ENCODE results near the gene CYP27A1. TPM values are rescaled to one million over a fixed set of nuclear protein-coding genes. Genes with fewer than 3 reads are reported as not detected.

CYP27A1 gene
- total and polyA plus RNA-seq, 9 donors = 22.0 to 59.5 (median 34.4) TPM

- H3K4me3 ChIP-seq = no peak overlapping the region
- H3K27ac ChIP-seq = no peak overlapping the region
- no peaks in the 10 kb centered on the region for H3K36me3 ChIP-seq
- H3K4me1 ChIP-seq (ENCODE audit: insufficient read depth) = no peaks in the 10 kb centered on the region
- 80 to 89% (median 88%) methylated on average over 10 of the region's 10 CpGs for WGBS, 3 donors
- no peak for TF ChIP-seq CTCF (IDR thresholded peaks at IDR 0.05)
- TF ChIP-seq POLR2A (IDR thresholded peaks at IDR 0.05) = no peak
- TF ChIP-seq EP300 (IDR thresholded peaks at IDR 0.05) = no peak
- intact Hi-C loops (cut with DNase I) = loop anchor here in 1 of 4 donors (10.0 kb wide), 1 partner anchor 92 kb away; no protein-coding TSS in a partner anchor
- no peaks in the 10 kb centered on the region for H3K27me3 ChIP-seq
- H3K9me3 ChIP-seq = no peaks in the 10 kb centered on the region
- DNase-seq = no peak
These were observed 44.8 kb downstream of the CYP27A1 start for GRCh38 chr2:218826791-218827190.

GRCh38 chr2:218827701-218828476 lies 45.9 kb downstream of the CYP27A1 start:
- TF ChIP-seq CTCF (IDR thresholded peaks at IDR 0.05) (no peak), POLR2A (IDR thresholded peaks at IDR 0.05) (no peak), EP300 (IDR thresholded peaks at IDR 0.05) (no peak)
- no peak for DNase-seq
- 63 to 73% (median 67%) methylated on average over 14 of the region's 14 CpGs for WGBS, 3 donors
- H3K4me1 ChIP-seq (ENCODE audit: insufficient read depth) = no peaks in the 10 kb centered on the region
- no peaks in the 10 kb centered on the region for H3K36me3 ChIP-seq
- H3K27ac ChIP-seq = no peak overlapping the region
- no peaks in the 10 kb centered on the region for H3K27me3 ChIP-seq
- intact Hi-C loops (cut with DNase I) = loop anchor here in 1 of 4 donors (10.0 kb wide), 1 partner anchor 93 kb away; no protein-coding TSS in a partner anchor
- no peaks in the 10 kb centered on the region for H3K9me3 ChIP-seq
- no peak overlapping the region for H3K4me3 ChIP-seq

- WGBS, 3 donors = 38 to 66% (median 65%) methylated on average over 4 of the region's 4 CpGs
- intact Hi-C loops (cut with DNase I) = loop anchor here in 1 of 4 donors (10.0 kb wide), 1 partner anchor 94 kb away; no protein-coding TSS in a partner anchor
- TF ChIP-seq CTCF (IDR thresholded peaks at IDR 0.05) = no peak
These were observed 46.5 kb downstream of the CYP27A1 start for GRCh38 chr2:218828477-218828778.

GRCh38 chr2:218829868-218830451 lies 48.0 kb downstream of the CYP27A1 start:
- Histone ChIP-seq H3K36me3 (no peaks in the 10 kb centered on the region), H3K9me3 (no peaks in the 10 kb centered on the region), H3K27me3 (no peaks in the 10 kb centered on the region), H3K27ac (no peak overlapping the region), H3K4me3 (no peak overlapping the region), H3K4me1 (ENCODE audit: insufficient read depth) (no peaks in the 10 kb centered on the region)
- WGBS, 3 donors = 65 to 74% (median 72%) methylated on average over 17 of the region's 17 CpGs
- intact Hi-C loops (cut with DNase I) = loop anchor here in 1 of 4 donors (10.0 kb wide), 1 partner anchor 95 kb away; no protein-coding TSS in a partner anchor
- DNase-seq = no peak
- no peak for TF ChIP-seq EP300 (IDR thresholded peaks at IDR 0.05)
- no peak for TF ChIP-seq CTCF (IDR thresholded peaks at IDR 0.05)

More at GRCh38 chr2:218828477-218828778, 46.5 kb downstream of the CYP27A1 start:
- no peak overlapping the region for H3K4me3 ChIP-seq
- no peaks in the 10 kb centered on the region for H3K36me3 ChIP-seq
- H3K27ac ChIP-seq = no peak overlapping the region
- no peak for DNase-seq
- no peaks in the 10 kb centered on the region for H3K4me1 ChIP-seq (ENCODE audit: insufficient read depth)
- no peaks in the 10 kb centered on the region for H3K9me3 ChIP-seq
- no peaks in the 10 kb centered on the region for H3K27me3 ChIP-seq
